H9 (cell line): ENCODE results near the gene SRD5A3. TPM values are rescaled to one million over a fixed set of nuclear protein-coding genes. Genes with fewer than 3 reads are reported as not detected.

Source experiments
- DNase-seq: peaks from one replicate; pipeline ENCODE4 v3.0.0-alpha.2; 2017
- H2AFZ ChIP-seq: one replicate; pipeline ENCODE4 v1.6.1; 2013; ENCODE audit warnings: mild to moderate bottlenecking, low read length, control low read depth, moderate library complexity
- H2AK5ac ChIP-seq: 2 replicates; pipeline ENCODE4 v1.6.1; 2013; ENCODE audit warnings: low read length, control low read depth, mixed read lengths; ENCODE audit not compliant: insufficient read length
- H2BK120ac ChIP-seq: one replicate; pipeline ENCODE4 v1.6.1; 2013; ENCODE audit warnings: low read depth, mild to moderate bottlenecking, low read length, control low read depth, inconsistent platforms; ENCODE audit not compliant: poor library complexity, severe bottlenecking
- H2BK12ac ChIP-seq: 2 replicates; pipeline ENCODE4 v1.6.1; 2013; ENCODE audit warnings: low read length, control low read depth, mixed read lengths, low read depth; ENCODE audit not compliant: insufficient read length
- H2BK15ac ChIP-seq: 2 replicates; pipeline ENCODE4 v1.6.1; 2013; ENCODE audit warnings: low read depth, low read length, control low read depth
- H2BK20ac ChIP-seq: one replicate; pipeline ENCODE4 v1.6.1; 2013; ENCODE audit warnings: low read depth, mild to moderate bottlenecking, low read length, control low read depth, inconsistent platforms; ENCODE audit not compliant: poor library complexity, severe bottlenecking
- H2BK5ac ChIP-seq: 2 replicates; pipeline ENCODE4 v1.6.1; 2013; ENCODE audit warnings: low read length, control low read depth, mixed read lengths; ENCODE audit not compliant: insufficient read length
- H3K14ac ChIP-seq: 2 replicates; pipeline ENCODE4 v1.6.1; 2013; ENCODE audit warnings: low read length, control low read depth; ENCODE audit not compliant: insufficient read depth
- H3K18ac ChIP-seq: 2 replicates; pipeline ENCODE4 v1.6.1; 2013; ENCODE audit warnings: low read depth, mild to moderate bottlenecking, mixed read lengths, low read length, control low read depth; ENCODE audit not compliant: insufficient read length
- H3K23ac ChIP-seq: 2 replicates; pipeline ENCODE4 v1.6.1; 2013; ENCODE audit warnings: low read length, control low read depth, mixed read lengths, low read depth; ENCODE audit not compliant: insufficient read length
- H3K23me2 ChIP-seq: 2 replicates; pipeline ENCODE4 v1.6.1; 2013; ENCODE audit warnings: low read depth, mild to moderate bottlenecking, mixed read lengths, low read length, control low read depth; ENCODE audit not compliant: insufficient read length, poor library complexity, severe bottlenecking
- H3K27ac ChIP-seq: 2 replicates; pipeline ENCODE4 v1.5.1; 2013; ENCODE audit warnings: low read length, control low read depth, mixed read lengths, low read depth; ENCODE audit not compliant: insufficient read length
- H3K27me3 ChIP-seq: 2 replicates; pipeline ENCODE4 v1.6.1; 2013; ENCODE audit warnings: low read length, control low read depth, inconsistent platforms; ENCODE audit not compliant: insufficient read depth
- H3K4ac ChIP-seq: 2 replicates; pipeline ENCODE4 v1.6.1; 2013; ENCODE audit warnings: low read depth, mild to moderate bottlenecking, control low read depth, inconsistent platforms, low read length, moderate library complexity
- H3K4me1 ChIP-seq: 2 replicates; pipeline ENCODE4 v1.6.1; 2013; ENCODE audit warnings: low read length, control low read depth, inconsistent platforms; ENCODE audit not compliant: insufficient read depth
- H3K4me2 ChIP-seq: 2 replicates; pipeline ENCODE4 v1.6.1; 2013; ENCODE audit warnings: low read length, control low read depth, mixed read lengths; ENCODE audit not compliant: insufficient read length, insufficient read depth
- H3K56ac ChIP-seq: 2 replicates; pipeline ENCODE4 v1.6.1; 2013; ENCODE audit warnings: low read depth, mild to moderate bottlenecking, mixed read lengths, low read length, control low read depth; ENCODE audit not compliant: insufficient read length
- H3K79me1 ChIP-seq: 2 replicates; pipeline ENCODE4 v1.6.1; 2013; ENCODE audit warnings: low read depth, mild to moderate bottlenecking, moderate library complexity, low read length, control low read depth, inconsistent platforms; ENCODE audit not compliant: insufficient read depth, poor library complexity, severe bottlenecking
- H3K79me2 ChIP-seq: 2 replicates; pipeline ENCODE4 v1.6.1; 2013; ENCODE audit warnings: low read length, control low read depth, inconsistent platforms; ENCODE audit not compliant: insufficient read depth
- H3K9ac ChIP-seq: 2 replicates; pipeline ENCODE4 v1.6.1; 2013; ENCODE audit warnings: low read length, control low read depth, mixed read lengths; ENCODE audit not compliant: insufficient read length; ENCODE audit errors: extremely low read depth
- H3K9me3 ChIP-seq: one replicate; pipeline ENCODE4 v1.6.1; 2013; ENCODE audit warnings: low read depth, low read length, inconsistent platforms; ENCODE audit not compliant: control insufficient read depth
- H3T11ph ChIP-seq: one replicate; pipeline ENCODE4 v1.6.1; 2013; ENCODE audit warnings: mild to moderate bottlenecking, low read length, control low read depth, inconsistent platforms
- H4K20me1 ChIP-seq: one replicate; pipeline ENCODE4 v1.6.1; 2013; ENCODE audit not compliant: control insufficient read depth, insufficient read length, insufficient read depth
- H4K5ac ChIP-seq: 2 replicates; pipeline ENCODE4 v1.6.1; 2013; ENCODE audit warnings: low read depth, mild to moderate bottlenecking, mixed read lengths, low read length, control low read depth; ENCODE audit not compliant: insufficient read length
- H4K8ac ChIP-seq: replicated peaks from 2 replicates; pipeline ENCODE4 v1.6.1; 2013; ENCODE audit warnings: low read length, control low read depth, mixed read lengths, low read depth; ENCODE audit not compliant: insufficient read length
- H4K91ac ChIP-seq: 2 replicates; pipeline ENCODE4 v1.6.1; 2013; ENCODE audit warnings: low read depth, mild to moderate bottlenecking, moderate library complexity, mixed read lengths, low read length, control low read depth; ENCODE audit not compliant: insufficient read length
- H3K27ac Mint-ChIP-seq, 3 experiments: 2 replicates in 2 of 3; 3 replicates in 1 of 3; pipeline ENCODE4 v1.8.0; 2020 to 2021; ENCODE audit warnings: mixed read lengths in 3 of 3, mild to moderate bottlenecking in 1 of 3, moderate library complexity in 1 of 3
- H3K27me3 Mint-ChIP-seq: 2 replicates; pipeline ENCODE4 v1.8.0; 2021; ENCODE audit warnings: low read depth, mild to moderate bottlenecking, moderate library complexity, mixed read lengths
- H3K36me3 Mint-ChIP-seq, 3 experiments: 2 replicates in 2 of 3; 3 replicates in 1 of 3; pipeline ENCODE4 v1.8.0; 2020 to 2021; ENCODE audit warnings: low read depth in 3 of 3, mixed read lengths in 3 of 3; ENCODE audit not compliant: insufficient read depth in 1 of 3
- H3K4me1 Mint-ChIP-seq, 2 experiments: 2 replicates each; pipeline ENCODE4 v1.8.0; 2020; ENCODE audit warnings: mixed read lengths in 2 of 2
- H3K4me3 Mint-ChIP-seq, 2 experiments: 2 replicates in 1 of 2; 3 replicates in 1 of 2; pipeline ENCODE4 v1.8.0; 2020 to 2021; ENCODE audit warnings: mild to moderate bottlenecking in 2 of 2, mixed read lengths in 2 of 2, moderate library complexity in 1 of 2
- H3K9me3 Mint-ChIP-seq, 2 experiments: 2 replicates in 1 of 2; 3 replicates in 1 of 2; pipeline ENCODE4 v1.8.0; 2020; ENCODE audit warnings: mild to moderate bottlenecking in 2 of 2, mixed read lengths in 2 of 2, moderate library complexity in 1 of 2
- WGBS: extraction: QIAGEN DNeasy Blood & Tissue Kit; methylation state at CpG from one replicate; pipeline ENCODE4 v1.1.7; 2013; ENCODE audit warnings: missing lambda C conversion rate, low lambda C conversion rate, mixed read lengths; ENCODE audit not compliant: insufficient read length; ENCODE audit errors: extremely low coverage; 5-methylcytosine and 5-hydroxymethylcytosine counted together
- total RNA-seq: library from RNA; stranded (reverse); gene quantifications from 2 replicates; pipeline ENCODE4 v1.2.1, GENCODE V29; 2021
- TF ChIP-seq, protein P1 (sequence below): fragments of 200-600 bp; sonication (generic); conservative IDR thresholded peaks from 3 replicates; pipeline ENCODE4 v1.8.0; 2021; ENCODE audit warnings: antibody characterized with exemption, mild to moderate bottlenecking

Gene SRD5A3
- total RNA-seq, 1 experiment from 2014 or later = 35.0 TPM

DNA sequence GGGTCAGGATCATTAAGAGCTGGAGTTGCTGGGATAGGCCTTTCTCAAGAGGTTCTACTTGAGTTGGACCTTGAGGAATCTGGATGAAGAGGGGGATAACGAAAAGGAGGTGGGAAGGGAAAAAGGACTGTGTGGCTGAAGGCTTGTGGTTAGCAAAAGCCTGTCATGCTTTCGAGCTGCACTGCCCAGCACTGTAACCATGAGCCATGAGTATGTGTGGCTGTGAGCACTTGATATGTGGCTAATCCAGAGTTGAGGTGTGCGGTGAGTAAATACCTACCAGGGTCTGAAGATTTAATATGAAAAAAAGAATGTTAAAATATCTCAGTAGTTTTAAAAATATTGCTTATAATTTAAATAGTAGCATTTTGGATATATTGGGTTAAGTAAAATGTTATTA lies 61.1 kb downstream of the SRD5A3 start:
- H3K4me3 Mint-ChIP-seq = no peak overlapping the region
- no peak overlapping the region for H3K18ac ChIP-seq
- H3K79me1 ChIP-seq = no peaks in the 10 kb centered on the region
- TF ChIP-seq, protein P1, sequence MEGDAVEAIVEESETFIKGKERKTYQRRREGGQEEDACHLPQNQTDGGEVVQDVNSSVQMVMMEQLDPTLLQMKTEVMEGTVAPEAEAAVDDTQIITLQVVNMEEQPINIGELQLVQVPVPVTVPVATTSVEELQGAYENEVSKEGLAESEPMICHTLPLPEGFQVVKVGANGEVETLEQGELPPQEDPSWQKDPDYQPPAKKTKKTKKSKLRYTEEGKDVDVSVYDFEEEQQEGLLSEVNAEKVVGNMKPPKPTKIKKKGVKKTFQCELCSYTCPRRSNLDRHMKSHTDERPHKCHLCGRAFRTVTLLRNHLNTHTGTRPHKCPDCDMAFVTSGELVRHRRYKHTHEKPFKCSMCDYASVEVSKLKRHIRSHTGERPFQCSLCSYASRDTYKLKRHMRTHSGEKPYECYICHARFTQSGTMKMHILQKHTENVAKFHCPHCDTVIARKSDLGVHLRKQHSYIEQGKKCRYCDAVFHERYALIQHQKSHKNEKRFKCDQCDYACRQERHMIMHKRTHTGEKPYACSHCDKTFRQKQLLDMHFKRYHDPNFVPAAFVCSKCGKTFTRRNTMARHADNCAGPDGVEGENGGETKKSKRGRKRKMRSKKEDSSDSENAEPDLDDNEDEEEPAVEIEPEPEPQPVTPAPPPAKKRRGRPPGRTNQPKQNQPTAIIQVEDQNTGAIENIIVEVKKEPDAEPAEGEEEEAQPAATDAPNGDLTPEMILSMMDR = no peak
- no peak overlapping the region for H2AFZ ChIP-seq
- H3K23ac ChIP-seq = no peak overlapping the region
- no peak overlapping the region for H3K4me2 ChIP-seq
- no peaks in the 10 kb centered on the region for H3K27me3 Mint-ChIP-seq
- H3K36me3 Mint-ChIP-seq = peaks cover 30 to 45% (median 43%) of the 10 kb centered on the region in 3 experiments
- H4K20me1 ChIP-seq = no peaks in the 10 kb centered on the region
- H3K79me2 ChIP-seq = peaks cover 37% of the 10 kb centered on the region; the same call in 1 of the 2 replicates
- H3K9ac ChIP-seq = no peak overlapping the region
- no peak overlapping the region for H2AK5ac ChIP-seq
- H3K4ac ChIP-seq = no peak overlapping the region
- no peak overlapping the region for H2BK12ac ChIP-seq
- no peak overlapping the region for H3K56ac ChIP-seq
- no peak overlapping the region for H4K8ac ChIP-seq
- no peak overlapping the region for H2BK120ac ChIP-seq
- H2BK20ac ChIP-seq = no peak overlapping the region
- H4K5ac ChIP-seq = no peak overlapping the region
- H4K91ac ChIP-seq = no peak overlapping the region
- H2BK15ac ChIP-seq = no peak overlapping the region
- no peak overlapping the region for H3K27ac ChIP-seq
- no peak overlapping the region for H3K14ac ChIP-seq
- 0 out of 2 replicates have a peak, but pooled peaks cover 2% of the 10 kb centered on the region for H3K4me1 ChIP-seq
- peak overlapping the region in 1 of 3 experiments; percentile 95; a peak in 2 of 7 replicates for H3K27ac Mint-ChIP-seq
- peaks cover 13 to 19% of the 10 kb centered on the region in 2 experiments for H3K4me1 Mint-ChIP-seq
- no peaks in the 10 kb centered on the region for H3K27me3 ChIP-seq
- DNase-seq = no peak
- no CpG with 5 or more reads among the region's 3 CpGs for WGBS
- no peak overlapping the region for H2BK5ac ChIP-seq
- no peaks in the 10 kb centered on the region for H3K9me3 ChIP-seq
- no peak overlapping the region for H3T11ph ChIP-seq
- H3K23me2 ChIP-seq = no peaks in the 10 kb centered on the region
- no peaks in the 10 kb centered on the region for H3K9me3 Mint-ChIP-seq
